ENCODE results near the gene DNMT3B. TPM values are rescaled to one million over a fixed set of nuclear protein-coding genes. Genes with fewer than 3 reads are reported as not detected.

The DNMT3B gene
- total and polyA plus RNA-seq, 9 of the 15 experiments (the other 6 are each of a cell fraction or from before 2014, with no cell fraction given) = 9.3 to 74.8 (median 49.1) TPM

DNA sequence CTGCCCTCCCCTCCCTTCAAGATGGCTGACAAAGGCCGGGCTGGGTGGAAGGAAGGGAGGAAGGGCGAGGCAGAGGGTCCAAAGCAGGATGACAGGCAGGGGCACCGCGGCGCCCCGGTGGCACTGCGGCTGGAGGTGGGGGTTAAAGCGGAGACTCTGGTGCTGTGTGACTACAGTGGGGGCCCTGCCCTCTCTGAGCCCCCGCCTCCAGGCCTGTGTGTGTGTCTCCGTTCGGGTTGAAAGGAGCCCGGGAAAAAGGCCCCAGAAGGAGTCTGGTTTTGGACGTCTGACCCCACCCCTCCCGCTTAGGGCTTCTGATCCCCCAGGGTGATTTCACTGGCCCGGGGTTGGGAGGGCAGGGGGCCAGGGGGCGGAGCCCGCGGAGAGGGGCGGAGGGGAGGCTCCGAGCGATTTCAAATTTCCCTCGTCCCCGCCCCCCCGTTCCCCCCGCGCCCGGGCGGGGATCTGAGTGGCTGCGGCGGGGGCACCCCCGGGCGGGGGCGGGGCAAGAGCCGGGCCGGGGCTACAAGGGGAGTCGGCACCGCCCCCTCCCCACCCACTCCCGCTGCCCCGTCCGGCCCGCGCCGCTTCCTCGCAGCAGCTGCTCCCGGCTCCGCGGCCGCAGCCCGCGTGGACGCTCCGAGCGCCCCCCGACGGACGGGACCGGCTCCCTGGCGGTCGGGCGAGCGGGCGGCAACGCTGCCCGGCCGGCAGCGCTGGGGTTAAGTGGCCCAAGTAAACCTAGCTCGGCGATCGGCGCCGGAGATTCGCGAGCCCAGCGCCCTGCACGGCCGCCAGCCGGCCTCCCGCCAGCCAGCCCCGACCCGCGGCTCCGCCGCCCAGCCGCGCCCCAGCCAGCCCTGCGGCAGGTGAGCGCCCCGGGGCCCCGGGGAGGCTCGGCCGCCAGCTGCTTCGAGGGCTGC lies at the start of gene DNMT3B (continued):
- TF ChIP-seq TCF7 (IDR thresholded peaks at IDR 0.05; ENCODE audit: borderline replicate concordance) = 0 out of 2 replicates have a peak, but pooled peaks have one; percentile 41
- TF ChIP-seq, protein P1, sequence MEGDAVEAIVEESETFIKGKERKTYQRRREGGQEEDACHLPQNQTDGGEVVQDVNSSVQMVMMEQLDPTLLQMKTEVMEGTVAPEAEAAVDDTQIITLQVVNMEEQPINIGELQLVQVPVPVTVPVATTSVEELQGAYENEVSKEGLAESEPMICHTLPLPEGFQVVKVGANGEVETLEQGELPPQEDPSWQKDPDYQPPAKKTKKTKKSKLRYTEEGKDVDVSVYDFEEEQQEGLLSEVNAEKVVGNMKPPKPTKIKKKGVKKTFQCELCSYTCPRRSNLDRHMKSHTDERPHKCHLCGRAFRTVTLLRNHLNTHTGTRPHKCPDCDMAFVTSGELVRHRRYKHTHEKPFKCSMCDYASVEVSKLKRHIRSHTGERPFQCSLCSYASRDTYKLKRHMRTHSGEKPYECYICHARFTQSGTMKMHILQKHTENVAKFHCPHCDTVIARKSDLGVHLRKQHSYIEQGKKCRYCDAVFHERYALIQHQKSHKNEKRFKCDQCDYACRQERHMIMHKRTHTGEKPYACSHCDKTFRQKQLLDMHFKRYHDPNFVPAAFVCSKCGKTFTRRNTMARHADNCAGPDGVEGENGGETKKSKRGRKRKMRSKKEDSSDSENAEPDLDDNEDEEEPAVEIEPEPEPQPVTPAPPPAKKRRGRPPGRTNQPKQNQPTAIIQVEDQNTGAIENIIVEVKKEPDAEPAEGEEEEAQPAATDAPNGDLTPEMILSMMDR (IDR thresholded peaks at IDR 0.05 in 2 of 3, conservative IDR thresholded peaks at IDR 0.05 in 1 of 3; ENCODE audit: insufficient read depth in 2 of 3, low read depth in 1 of 3, low read length in 3 of 3) = peak in 2 of 3 experiments; percentile 47 to 67; a peak in 4 of 6 replicates
- no peak for TF ChIP-seq NFIX (CRISPR knock-in tag; IDR thresholded peaks at IDR 0.05; ENCODE audit: low read depth)
- peak; percentile 87 for TF ChIP-seq MYC (IDR thresholded peaks at IDR 0.05; ENCODE audit: low read depth, low read length)
- no peak for TF ChIP-seq MYC (CRISPR knock-in tag; IDR thresholded peaks at IDR 0.05; ENCODE audit: borderline replicate concordance, low read depth)
- TF ChIP-seq HDAC2 (IDR thresholded peaks at IDR 0.05) = peak; percentile 84; the same call in 1 of the 2 replicates
- no peak; the same call in 1 of the 2 replicates for TF ChIP-seq TAF7 (tag; IDR thresholded peaks at IDR 0.05)
- peak; percentile 44 for TF ChIP-seq EGR1 (conservative IDR thresholded peaks at IDR 0.05)
- peak; percentile 70 for TF ChIP-seq ADNP (tag; IDR thresholded peaks at IDR 0.05)
- 0 out of 2 replicates have a peak, but pooled peaks have one; percentile 22 for TF ChIP-seq KLF1 (tag; IDR thresholded peaks at IDR 0.05)
- no peak for TF ChIP-seq MECOM (CRISPR knock-in tag; IDR thresholded peaks at IDR 0.05)
- TF ChIP-seq ZNF449 (CRISPR knock-in tag; IDR thresholded peaks at IDR 0.05) = no peak
- no peak for TF ChIP-seq HNRNPH1 (optimal IDR thresholded peaks at IDR 0.05; ENCODE audit: low read depth, low read length)
- TF ChIP-seq ZFP36 (IDR thresholded peaks at IDR 0.05; ENCODE audit: low read depth, low read length, partially characterized antibody) = peak; percentile 94
- TF ChIP-seq TAF9B (IDR thresholded peaks at IDR 0.05; ENCODE audit: partially characterized antibody) = peak; percentile 51
- peak; percentile 28; the same call in 1 of the 2 replicates for TF ChIP-seq FOSL1 (tag; conservative IDR thresholded peaks at IDR 0.05)
- peak; percentile 78 to 87 for TF ChIP-seq MAZ (CRISPR knock-in tag; conservative IDR thresholded peaks at IDR 0.05 in 1 of 2, IDR thresholded peaks at IDR 0.05 in 1 of 2)
- peak; percentile 55; the same call in 1 of the 2 replicates for TF ChIP-seq ZNF592 (IDR thresholded peaks at IDR 0.05)
- no peak for TF ChIP-seq ZNF239 (CRISPR knock-in tag; IDR thresholded peaks at IDR 0.05)
- TF ChIP-seq PHB2 (IDR thresholded peaks at IDR 0.05; ENCODE audit: low read depth) = no peak

Data from K562 (cell line).